Measurements from ENCODE around the gene MYZAP. TPM values are rescaled to one million over a fixed set of nuclear protein-coding genes. Genes with fewer than 3 reads are reported as not detected.
"Not testable (repeated sequence)": the region's sequence is repeated elsewhere in the genome, so short reads cannot be mapped to it uniquely, and the experiment has no call there.

MYZAP gene
- total and polyA plus RNA-seq, 4 donors: 0.50 to 1.8 (median 0.99) TPM

DNA sequence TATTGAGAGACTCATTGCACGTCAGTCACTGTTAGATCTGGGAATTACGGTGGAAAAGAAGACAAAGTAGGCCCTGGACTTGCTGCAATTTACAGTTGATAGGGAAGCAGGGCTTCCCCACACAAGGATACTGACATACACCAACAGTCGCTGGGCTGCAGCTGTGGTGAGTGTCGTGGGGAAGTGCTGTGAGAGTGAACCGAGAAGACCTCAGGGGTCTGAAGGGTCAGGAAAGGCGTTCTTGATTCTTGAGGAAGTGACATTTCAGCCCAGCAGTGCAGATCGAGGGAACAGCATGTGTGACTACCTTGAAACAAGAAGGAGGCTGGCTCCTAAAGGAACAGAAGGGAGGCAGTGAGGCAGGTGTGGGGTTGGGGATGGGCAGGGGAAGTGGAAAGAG is 22.5 kb downstream of the MYZAP start:
- no peak for TF ChIP-seq FOXA1 (IDR thresholded peaks at IDR 0.05)
- Histone ChIP-seq H3K9ac (ENCODE audit: low read depth in 1 of 2, low read length in 2 of 2) (no peak overlapping the region), H3K27ac (ENCODE audit: low read depth in 1 of 2, low read length in 2 of 2) (no peak overlapping the region), H3K27me3 (ENCODE audit: control insufficient read depth in 4 of 4, insufficient read depth in 4 of 4, low read length in 3 of 4) (no peaks in the 10 kb centered on the region), H3K36me3 (ENCODE audit: control insufficient read depth in 4 of 4, insufficient read depth in 3 of 4, low read depth in 1 of 4, low read length in 3 of 4) (peaks cover 0 to 1% (median 0%) of the 10 kb centered on the region in 4 donors), H3K4me1 (ENCODE audit: control insufficient read depth in 4 of 4, insufficient read depth in 4 of 4, low read length in 3 of 4) (no peaks in the 10 kb centered on the region), H3K9me3 (ENCODE audit: control insufficient read depth in 4 of 4, low read length in 3 of 4) (no peaks in the 10 kb centered on the region), H3K4me3 (ENCODE audit: low read depth in 1 of 3, low read length in 3 of 3) (no peak overlapping the region)
- no peak for DNase-seq (ENCODE audit: low spot score)
- 70% methylated on average over 7 of the region's 7 CpGs for WGBS

DNA sequence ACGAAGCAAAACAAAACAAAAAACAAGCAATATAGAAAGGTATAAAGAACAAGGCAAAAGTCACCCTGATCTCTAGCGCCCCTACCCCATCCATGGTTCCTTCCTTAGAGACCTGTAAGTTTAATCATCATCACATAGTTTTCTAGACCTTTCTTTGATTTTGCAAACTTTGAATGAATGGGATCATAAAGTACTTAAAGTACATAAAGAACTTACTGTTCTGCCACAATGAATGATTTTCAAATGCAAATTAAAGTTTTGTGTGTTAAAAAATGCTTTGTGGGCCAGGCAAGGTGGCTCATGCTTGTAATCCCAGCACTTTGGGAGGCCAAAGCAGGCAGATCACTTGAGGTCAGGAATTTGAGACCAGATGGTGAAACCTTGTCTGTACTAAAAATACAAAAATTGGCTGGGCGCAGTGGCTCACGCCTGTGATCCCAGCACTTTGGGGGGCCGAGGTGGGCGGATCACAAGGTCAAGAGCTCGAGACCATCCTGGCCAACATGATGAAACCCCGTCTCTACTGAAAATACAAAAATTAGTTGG is 24.3 kb downstream of the MYZAP start:
- not testable (repeated sequence) for H3K27ac ChIP-seq (ENCODE audit: low read depth in 1 of 2, low read length in 2 of 2); H3K9ac ChIP-seq (ENCODE audit: low read depth in 1 of 2, low read length in 2 of 2); H3K4me3 ChIP-seq (ENCODE audit: low read depth in 1 of 3, low read length in 3 of 3); H3K36me3 ChIP-seq (ENCODE audit: control insufficient read depth in 4 of 4, insufficient read depth in 3 of 4, low read depth in 1 of 4, low read length in 3 of 4); H3K4me1 ChIP-seq (ENCODE audit: control insufficient read depth in 4 of 4, insufficient read depth in 4 of 4, low read length in 3 of 4); H3K9me3 ChIP-seq (ENCODE audit: control insufficient read depth in 4 of 4, low read length in 3 of 4); H3K27me3 ChIP-seq (ENCODE audit: control insufficient read depth in 4 of 4, insufficient read depth in 4 of 4, low read length in 3 of 4); DNase-seq (ENCODE audit: low spot score)
- 93% methylated on average over 8 of the region's 8 CpGs for WGBS

DNA sequence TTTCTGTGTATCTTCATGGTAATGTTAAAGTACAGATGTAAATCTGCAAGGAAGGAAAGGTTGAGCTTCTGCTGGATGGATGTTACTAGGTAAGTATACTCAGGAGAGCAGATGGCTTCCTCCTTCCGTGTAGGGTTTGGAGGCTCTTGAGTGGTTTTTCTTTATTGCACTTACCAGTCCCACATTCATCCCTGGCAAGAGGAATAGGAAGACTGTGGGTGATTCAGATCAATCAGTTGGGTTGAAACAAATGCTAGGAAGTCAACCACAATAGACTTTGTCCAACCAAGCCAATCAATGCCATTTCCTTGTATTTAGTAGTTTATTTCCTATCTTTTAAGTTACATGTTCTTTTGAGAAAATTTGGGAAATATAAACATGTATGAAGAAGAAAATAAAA is 26.6 kb downstream of the MYZAP start:
- Histone ChIP-seq H3K4me3 (ENCODE audit: low read depth in 1 of 3, low read length in 3 of 3) (no peak overlapping the region), H3K27me3 (ENCODE audit: control insufficient read depth in 4 of 4, insufficient read depth in 4 of 4, low read length in 3 of 4) (no peaks in the 10 kb centered on the region), H3K9me3 (ENCODE audit: control insufficient read depth in 4 of 4, low read length in 3 of 4) (no peaks in the 10 kb centered on the region), H3K4me1 (ENCODE audit: control insufficient read depth in 4 of 4, insufficient read depth in 4 of 4, low read length in 3 of 4) (peaks cover 4 to 10% (median 7%) of the 10 kb centered on the region in 4 donors), H3K36me3 (ENCODE audit: control insufficient read depth in 4 of 4, insufficient read depth in 3 of 4, low read depth in 1 of 4, low read length in 3 of 4) (peaks cover 0 to 1% (median 0%) of the 10 kb centered on the region in 4 donors), H3K27ac (ENCODE audit: low read depth in 1 of 2, low read length in 2 of 2) (no peak overlapping the region), H3K9ac (ENCODE audit: low read depth in 1 of 2, low read length in 2 of 2) (no peak overlapping the region)
- WGBS: 90% methylated on average over 1 of the region's 1 CpG
- TF ChIP-seq FOXA1 (IDR thresholded peaks at IDR 0.05): no peak
- TF ChIP-seq NR2F2 (IDR thresholded peaks at IDR 0.05): no peak
- TF ChIP-seq FOXA2 (IDR thresholded peaks at IDR 0.05): no peak
- no peak for TF ChIP-seq RXRA (IDR thresholded peaks at IDR 0.05)
- TF ChIP-seq RAD21 (IDR thresholded peaks at IDR 0.05): no peak
- TF ChIP-seq YY1 (IDR thresholded peaks at IDR 0.05): no peak
- TF ChIP-seq TAF1 (conservative IDR thresholded peaks at IDR 0.05): no peak
- no peak for TF ChIP-seq SP1 (IDR thresholded peaks at IDR 0.05)
- no peak for TF ChIP-seq HNF4G (IDR thresholded peaks at IDR 0.05)
- no peak for TF ChIP-seq JUND (IDR thresholded peaks at IDR 0.05)
- TF ChIP-seq, protein P1, sequence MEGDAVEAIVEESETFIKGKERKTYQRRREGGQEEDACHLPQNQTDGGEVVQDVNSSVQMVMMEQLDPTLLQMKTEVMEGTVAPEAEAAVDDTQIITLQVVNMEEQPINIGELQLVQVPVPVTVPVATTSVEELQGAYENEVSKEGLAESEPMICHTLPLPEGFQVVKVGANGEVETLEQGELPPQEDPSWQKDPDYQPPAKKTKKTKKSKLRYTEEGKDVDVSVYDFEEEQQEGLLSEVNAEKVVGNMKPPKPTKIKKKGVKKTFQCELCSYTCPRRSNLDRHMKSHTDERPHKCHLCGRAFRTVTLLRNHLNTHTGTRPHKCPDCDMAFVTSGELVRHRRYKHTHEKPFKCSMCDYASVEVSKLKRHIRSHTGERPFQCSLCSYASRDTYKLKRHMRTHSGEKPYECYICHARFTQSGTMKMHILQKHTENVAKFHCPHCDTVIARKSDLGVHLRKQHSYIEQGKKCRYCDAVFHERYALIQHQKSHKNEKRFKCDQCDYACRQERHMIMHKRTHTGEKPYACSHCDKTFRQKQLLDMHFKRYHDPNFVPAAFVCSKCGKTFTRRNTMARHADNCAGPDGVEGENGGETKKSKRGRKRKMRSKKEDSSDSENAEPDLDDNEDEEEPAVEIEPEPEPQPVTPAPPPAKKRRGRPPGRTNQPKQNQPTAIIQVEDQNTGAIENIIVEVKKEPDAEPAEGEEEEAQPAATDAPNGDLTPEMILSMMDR (IDR thresholded peaks at IDR 0.05; ENCODE audit: low read depth, low read length, missing input control): no peak
- TF ChIP-seq, protein P2, sequence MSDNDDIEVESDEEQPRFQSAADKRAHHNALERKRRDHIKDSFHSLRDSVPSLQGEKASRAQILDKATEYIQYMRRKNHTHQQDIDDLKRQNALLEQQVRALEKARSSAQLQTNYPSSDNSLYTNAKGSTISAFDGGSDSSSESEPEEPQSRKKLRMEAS (IDR thresholded peaks at IDR 0.05): no peak
- TF ChIP-seq EGR1 (IDR thresholded peaks at IDR 0.05; ENCODE audit: low read depth in 2 of 2): no peak
- TF ChIP-seq, protein P3, sequence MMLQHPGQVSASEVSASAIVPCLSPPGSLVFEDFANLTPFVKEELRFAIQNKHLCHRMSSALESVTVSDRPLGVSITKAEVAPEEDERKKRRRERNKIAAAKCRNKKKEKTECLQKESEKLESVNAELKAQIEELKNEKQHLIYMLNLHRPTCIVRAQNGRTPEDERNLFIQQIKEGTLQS (IDR thresholded peaks at IDR 0.05): no peak
- no peak for TF ChIP-seq GABPA (IDR thresholded peaks at IDR 0.05 in 1 of 2, conservative IDR thresholded peaks at IDR 0.05 in 1 of 2)
- TF ChIP-seq, protein P4, sequence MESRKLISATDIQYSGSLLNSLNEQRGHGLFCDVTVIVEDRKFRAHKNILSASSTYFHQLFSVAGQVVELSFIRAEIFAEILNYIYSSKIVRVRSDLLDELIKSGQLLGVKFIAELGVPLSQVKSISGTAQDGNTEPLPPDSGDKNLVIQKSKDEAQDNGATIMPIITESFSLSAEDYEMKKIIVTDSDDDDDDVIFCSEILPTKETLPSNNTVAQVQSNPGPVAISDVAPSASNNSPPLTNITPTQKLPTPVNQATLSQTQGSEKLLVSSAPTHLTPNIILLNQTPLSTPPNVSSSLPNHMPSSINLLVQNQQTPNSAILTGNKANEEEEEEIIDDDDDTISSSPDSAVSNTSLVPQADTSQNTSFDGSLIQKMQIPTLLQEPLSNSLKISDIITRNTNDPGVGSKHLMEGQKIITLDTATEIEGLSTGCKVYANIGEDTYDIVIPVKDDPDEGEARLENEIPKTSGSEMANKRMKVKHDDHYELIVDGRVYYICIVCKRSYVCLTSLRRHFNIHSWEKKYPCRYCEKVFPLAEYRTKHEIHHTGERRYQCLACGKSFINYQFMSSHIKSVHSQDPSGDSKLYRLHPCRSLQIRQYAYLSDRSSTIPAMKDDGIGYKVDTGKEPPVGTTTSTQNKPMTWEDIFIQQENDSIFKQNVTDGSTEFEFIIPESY (IDR thresholded peaks at IDR 0.05): no peak
- TF ChIP-seq, protein P5, sequence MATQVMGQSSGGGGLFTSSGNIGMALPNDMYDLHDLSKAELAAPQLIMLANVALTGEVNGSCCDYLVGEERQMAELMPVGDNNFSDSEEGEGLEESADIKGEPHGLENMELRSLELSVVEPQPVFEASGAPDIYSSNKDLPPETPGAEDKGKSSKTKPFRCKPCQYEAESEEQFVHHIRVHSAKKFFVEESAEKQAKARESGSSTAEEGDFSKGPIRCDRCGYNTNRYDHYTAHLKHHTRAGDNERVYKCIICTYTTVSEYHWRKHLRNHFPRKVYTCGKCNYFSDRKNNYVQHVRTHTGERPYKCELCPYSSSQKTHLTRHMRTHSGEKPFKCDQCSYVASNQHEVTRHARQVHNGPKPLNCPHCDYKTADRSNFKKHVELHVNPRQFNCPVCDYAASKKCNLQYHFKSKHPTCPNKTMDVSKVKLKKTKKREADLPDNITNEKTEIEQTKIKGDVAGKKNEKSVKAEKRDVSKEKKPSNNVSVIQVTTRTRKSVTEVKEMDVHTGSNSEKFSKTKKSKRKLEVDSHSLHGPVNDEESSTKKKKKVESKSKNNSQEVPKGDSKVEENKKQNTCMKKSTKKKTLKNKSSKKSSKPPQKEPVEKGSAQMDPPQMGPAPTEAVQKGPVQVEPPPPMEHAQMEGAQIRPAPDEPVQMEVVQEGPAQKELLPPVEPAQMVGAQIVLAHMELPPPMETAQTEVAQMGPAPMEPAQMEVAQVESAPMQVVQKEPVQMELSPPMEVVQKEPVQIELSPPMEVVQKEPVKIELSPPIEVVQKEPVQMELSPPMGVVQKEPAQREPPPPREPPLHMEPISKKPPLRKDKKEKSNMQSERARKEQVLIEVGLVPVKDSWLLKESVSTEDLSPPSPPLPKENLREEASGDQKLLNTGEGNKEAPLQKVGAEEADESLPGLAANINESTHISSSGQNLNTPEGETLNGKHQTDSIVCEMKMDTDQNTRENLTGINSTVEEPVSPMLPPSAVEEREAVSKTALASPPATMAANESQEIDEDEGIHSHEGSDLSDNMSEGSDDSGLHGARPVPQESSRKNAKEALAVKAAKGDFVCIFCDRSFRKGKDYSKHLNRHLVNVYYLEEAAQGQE (IDR thresholded peaks at IDR 0.05): no peak
- no peak for TF ChIP-seq HNF4A (conservative IDR thresholded peaks at IDR 0.05)
- no peak for DNase-seq (ENCODE audit: low spot score)

Data from liver (tissue), 9 donors.